ENCODE measurements around the gene CYP19A1.

Gene CYP19A1

GRCh38 chr15:51172193-51172592 lies 166.2 kb downstream of the CYP19A1 start:
- no peak for DNase-seq

DNA sequence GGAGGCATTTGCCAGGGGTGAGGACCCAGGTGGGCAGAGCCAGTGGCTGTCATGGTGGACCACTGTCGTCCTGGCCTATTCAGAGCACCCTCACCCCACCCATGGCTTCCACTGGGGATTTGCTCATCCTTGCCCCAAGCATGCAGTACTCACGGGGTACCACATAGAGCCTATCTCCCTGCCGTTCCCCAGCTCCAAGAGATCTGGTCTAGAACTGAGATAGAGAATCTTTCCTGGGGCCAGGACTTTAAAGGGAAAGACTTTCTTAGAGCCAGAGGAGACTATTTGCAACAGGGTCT lies 166.8 kb downstream of the CYP19A1 start:
- DNase-seq = no peak

GRCh38 chr15:51170882-51171633 lies 167.3 kb downstream of the CYP19A1 start:
- no peak for DNase-seq

GRCh38 chr15:51168700-51169099 lies 169.7 kb downstream of the CYP19A1 start:
- DNase-seq = no peak

DNA sequence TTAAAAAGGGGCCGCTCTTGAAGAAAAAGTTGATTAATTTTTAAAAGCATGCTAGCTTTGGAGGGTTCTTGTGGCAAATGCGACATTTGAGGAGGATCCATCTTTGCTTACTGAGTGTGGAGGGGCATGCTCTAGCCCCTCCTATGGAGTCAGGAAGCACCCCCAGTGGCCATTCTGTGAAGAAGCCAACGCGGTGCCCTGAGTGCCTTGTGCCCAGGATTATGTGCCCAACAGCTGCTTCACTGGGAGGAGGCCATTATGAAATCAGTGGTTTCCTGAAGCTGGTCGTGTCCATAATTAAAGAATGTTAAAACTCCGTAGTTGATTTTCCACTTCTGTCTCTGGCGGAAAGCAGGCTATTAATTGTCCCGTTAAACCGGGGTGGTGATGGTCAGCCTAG lies 174.6 kb downstream of the CYP19A1 start:
- DNase-seq = no peak

DNA sequence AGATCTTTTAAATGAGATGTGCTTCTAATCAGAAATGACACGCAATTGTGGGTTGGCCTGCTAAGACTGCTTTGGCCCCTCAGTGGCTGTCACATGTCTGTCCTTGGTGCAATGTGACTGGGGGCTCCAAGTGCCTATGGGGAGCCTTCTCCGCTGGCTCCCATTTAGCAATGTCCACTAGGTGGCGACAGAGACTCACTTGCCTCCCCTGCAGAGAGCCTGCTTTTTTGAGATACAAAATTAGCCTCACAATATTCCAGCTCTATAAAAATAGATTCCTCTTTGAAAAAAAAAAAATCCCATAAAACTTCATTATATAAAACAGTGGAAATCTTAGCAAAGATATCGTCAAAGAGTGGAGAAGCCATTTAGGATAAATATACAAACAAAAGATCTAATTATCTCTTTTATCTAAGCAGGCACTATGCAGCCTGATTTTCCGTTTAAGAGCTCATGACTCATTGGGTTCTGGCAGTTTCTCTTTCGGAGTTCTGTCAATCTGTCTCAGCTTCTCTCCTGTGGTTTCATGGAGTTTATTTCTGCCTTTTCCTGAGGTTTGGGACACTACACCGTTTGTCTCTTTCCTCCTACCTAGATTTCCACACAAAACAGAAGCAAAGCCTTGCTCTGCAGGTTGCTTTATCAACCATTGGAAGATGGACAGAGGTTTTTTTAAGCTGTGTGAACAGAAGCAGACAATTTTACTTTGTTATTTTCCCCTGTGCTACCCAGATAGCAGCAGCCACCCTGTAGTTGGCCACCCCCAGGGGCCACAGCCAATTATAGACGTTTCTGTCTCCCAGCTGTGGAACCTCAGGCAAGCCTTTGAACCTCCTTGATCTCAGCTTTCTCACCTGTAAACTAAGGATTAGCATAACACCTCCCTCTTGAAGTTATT lies 175.3 kb downstream of the CYP19A1 start:
- DNase-seq = peak; percentile 77

- no peak for DNase-seq
These were observed 176.7 kb downstream of the CYP19A1 start for GRCh38 chr15:51161491-51162220.

- DNase-seq = no peak
These were observed 177.9 kb downstream of the CYP19A1 start for GRCh38 chr15:51160484-51160883.
